ENCODE measurements around the gene NSUN2.
"Not testable (repeated sequence)": the region's sequence is repeated elsewhere in the genome, so short reads cannot be mapped to it uniquely, and the experiment has no call there.

The NSUN2 gene

GRCh38 chr5:6582507-6583048 is 50.3 kb downstream of the NSUN2 start:
- no peak for DNase-seq (ENCODE audit: low spot score)

GRCh38 chr5:6581559-6582426 is 51.1 kb downstream of the NSUN2 start:
- no peak for DNase-seq (ENCODE audit: low spot score)

- no peak for DNase-seq (ENCODE audit: low spot score)
These were observed 51.8 kb downstream of the NSUN2 start for GRCh38 chr5:6581090-6581489.

DNA sequence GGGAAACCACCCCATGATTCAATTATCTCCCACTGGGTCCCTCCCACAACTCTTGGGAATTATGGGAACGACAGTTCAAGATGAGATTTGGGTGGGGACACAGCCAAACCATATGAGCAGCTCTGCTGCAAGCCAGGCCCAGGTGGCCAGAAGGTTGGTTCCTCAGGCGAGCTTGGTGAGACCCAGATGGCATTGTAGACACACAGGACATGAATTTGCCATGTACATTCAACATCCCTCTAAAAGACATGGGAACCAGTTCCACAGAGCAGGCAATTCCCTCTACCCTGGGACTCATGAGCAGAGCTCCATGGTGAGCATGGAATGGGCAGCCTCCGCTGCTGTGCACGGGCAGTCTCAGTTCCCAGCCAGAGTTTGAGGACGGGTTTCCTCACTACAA is 53.3 kb downstream of the NSUN2 start:
- DNase-seq (ENCODE audit: low spot score), result no peak

DNA sequence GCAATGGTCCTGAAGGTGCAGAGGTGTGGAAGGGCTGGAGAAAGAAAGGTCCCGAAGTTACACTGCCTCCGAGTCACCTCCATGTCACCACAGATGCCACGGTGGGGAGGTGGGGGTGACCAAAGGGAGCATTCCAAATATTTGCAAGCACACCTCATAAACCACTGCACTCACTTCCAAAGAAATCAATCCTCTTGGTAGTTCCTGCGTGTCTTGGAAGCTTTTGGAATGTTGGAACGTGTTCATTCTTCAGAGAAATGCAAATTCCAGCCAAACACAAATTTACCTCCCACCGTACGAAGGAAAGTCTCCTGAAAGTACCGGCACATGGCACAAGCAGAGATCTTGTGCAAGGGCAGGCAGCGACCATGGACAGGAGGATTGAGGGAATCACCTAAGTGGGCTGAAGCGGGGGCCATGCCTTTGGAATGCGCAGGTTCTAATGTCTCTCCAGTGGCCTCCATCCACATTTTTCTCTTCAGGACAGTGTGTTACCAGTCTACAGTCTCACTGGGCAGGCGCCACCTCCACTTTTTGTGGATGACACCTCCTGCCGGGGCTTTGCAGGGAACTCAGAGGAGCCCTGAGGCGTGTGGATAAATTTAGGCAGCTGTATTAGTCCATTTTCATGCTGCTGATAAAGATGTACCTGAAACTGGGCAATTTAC is 54.0 kb downstream of the NSUN2 start:
- no peak for DNase-seq (ENCODE audit: low spot score)

DNA sequence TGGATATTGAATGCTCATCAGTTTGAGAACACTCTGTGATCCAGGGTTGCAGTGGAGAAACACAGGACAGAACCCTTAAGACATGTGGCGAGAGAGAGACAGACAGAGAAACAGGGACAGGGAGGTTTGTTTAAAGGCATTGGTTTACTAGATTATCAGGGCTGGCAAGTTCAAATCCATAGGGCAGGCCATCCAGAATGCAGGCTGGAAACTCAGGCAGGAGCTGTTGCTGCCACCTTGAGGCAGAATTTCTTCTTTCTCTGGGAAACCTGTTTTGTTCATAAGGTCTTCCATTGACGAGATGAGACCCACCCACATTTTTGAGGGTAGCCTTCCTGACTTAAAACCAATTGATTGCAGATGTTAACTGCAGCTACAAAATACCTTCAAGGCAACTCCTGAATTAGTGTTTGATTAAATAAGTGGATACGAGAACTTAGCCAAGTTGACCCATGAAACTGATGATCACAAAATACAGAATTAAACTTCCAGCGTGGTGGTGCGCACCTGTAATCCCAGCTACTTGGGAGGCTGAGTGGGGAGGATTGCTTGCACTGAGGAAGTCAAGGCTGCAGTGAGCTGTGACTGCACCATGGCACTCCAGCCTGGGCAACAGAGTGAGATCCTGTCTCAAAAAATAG is 55.9 kb downstream of the NSUN2 start:
- DNase-seq (ENCODE audit: low spot score), result peak; percentile 53

- DNase-seq (ENCODE audit: low spot score), result no peak
These were observed 58.2 kb downstream of the NSUN2 start for GRCh38 chr5:6574537-6575245.

- no peak for DNase-seq (ENCODE audit: low spot score)
These were observed 58.7 kb downstream of the NSUN2 start for GRCh38 chr5:6574111-6574510.

DNA sequence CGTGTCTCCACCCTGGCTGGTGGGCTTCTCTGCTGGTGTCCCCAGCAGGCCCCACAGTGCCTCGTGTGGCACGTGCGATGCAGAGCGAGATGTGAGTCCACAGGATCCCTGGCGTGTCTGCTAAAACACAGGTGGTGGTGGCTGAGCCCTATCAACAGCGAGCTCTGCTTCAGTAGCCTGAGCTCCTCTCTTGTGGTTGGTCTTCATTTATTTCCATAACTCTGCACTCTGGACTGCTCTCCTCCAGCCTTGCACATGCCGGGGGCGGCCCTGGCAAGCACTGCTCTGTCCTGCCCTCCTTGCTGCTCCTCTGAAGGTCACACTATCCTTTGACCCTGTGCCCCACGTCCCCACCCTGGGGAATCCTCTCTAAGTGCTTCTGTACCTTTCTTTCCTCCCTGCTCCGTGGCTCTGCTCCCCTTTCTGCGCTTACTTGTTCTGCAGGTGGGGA is 59.2 kb downstream of the NSUN2 start:
- DNase-seq (ENCODE audit: low spot score), result no peak

DNA sequence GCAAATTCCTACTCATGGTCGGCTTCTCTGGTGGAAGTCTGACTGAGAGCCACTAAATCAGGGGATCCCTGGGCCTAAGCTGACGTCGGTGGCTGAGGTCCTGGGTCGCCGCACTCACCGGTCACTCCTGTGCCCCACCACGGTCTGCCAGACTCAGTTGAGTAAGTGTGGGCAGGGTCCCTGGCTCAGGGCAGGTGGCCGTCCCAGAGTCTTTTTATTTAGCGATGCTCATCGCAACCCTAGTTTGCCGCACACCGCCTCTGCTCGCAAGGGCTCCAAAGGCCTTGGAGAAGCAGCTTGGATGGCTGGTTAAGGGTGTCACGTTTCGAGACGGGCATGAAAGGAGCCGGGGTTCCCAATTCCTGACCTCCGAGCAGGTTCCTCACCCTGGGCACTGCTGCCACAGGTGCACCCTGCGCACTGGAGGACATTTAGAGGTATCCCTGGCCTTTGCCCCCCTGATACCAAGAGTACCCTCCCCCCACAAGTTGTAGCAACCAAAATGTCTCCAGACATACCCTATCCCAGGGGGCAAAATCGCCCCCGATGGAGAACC is 59.9 kb downstream of the NSUN2 start:
- DNase-seq (ENCODE audit: low spot score), result no peak

GRCh38 chr5:6572086-6572824 is 60.6 kb downstream of the NSUN2 start:
- no peak for DNase-seq (ENCODE audit: low spot score)

DNA sequence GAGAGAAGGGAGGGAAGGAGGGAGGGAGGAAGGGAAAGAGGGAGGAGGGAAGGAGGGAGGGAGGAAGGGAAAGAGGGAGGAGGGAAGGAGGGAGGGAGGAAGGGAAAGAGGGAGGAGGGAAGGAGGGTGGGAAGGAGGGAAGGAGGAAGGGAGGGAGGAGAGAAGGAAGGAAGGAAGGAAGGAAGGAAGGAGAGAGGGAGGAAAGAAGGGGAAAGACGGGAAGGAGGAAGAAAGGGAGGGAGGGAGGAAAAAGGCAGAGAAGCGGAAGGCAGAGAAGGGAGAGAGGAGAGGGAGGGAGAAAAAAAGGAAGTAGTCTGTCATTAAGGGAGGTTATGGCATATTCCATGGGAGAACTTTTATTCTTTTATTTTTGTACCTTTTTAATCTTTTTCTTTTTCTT is 61.2 kb downstream of the NSUN2 start:
- DNase-seq (ENCODE audit: low spot score), result not testable (repeated sequence)

- no peak for DNase-seq (ENCODE audit: low spot score)
These were observed 62.3 kb downstream of the NSUN2 start for GRCh38 chr5:6570530-6570929.

DNA sequence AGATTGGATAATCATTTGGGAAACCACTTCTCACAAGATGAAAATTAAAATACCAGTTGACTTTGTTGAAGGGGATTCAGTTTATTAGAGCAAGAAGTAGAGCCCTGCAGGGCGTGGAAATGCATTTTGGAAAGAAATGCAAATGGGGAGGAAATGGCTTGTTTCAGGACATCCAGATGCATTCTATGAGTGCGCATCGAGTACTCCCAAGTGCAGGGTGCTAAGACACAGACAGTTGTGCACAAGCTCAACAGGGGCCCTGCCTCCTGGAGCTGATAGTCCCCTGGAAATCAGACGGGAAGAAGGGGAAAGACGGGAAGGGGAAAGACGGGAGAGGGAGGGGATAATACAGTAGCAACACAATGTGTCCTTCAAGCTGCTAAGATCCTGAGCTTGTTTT is 64.0 kb downstream of the NSUN2 start:
- DNase-seq (ENCODE audit: low spot score), result no peak

- no peak for DNase-seq (ENCODE audit: low spot score)
These were observed 64.5 kb downstream of the NSUN2 start for GRCh38 chr5:6568383-6568782.

- DNase-seq (ENCODE audit: low spot score), result no peak
These were observed 65.0 kb downstream of the NSUN2 start for GRCh38 chr5:6567835-6568234.

GRCh38 chr5:6567068-6567467 is 65.8 kb downstream of the NSUN2 start:
- DNase-seq (ENCODE audit: low spot score), result no peak

DNA sequence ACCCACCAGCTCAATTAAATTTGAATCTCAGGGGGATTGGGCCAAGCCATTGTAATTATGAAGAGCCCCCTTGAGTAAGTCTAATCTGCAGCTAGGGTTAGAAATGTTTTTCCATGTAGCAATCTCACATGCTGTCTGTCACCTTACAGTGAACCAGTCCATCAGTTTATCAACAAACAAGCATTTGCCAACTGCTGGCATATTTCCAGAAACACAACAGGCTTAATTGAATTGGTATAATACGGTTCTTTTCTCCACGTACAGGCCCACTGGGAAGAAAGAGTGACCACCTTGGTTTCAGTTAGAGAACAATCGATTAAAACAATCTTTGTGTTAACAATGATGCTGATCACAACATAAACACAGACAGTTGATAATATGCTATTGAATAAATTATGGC is 67.4 kb downstream of the NSUN2 start:
- no peak for DNase-seq (ENCODE audit: low spot score)

GRCh38 chr5:6557807-6558575 is 74.9 kb downstream of the NSUN2 start:
- no peak for DNase-seq (ENCODE audit: low spot score)

GRCh38 chr5:6556802-6557102 is 76.1 kb downstream of the NSUN2 start:
- DNase-seq (ENCODE audit: low spot score), result no peak

Data from D341Med (cell line).